KG1 (cell line): Measurements from ENCODE around the gene DDX31.
"Not testable (repeated sequence)": the region's sequence is repeated elsewhere in the genome, so short reads cannot be mapped to it uniquely, and the experiment has no call there.

Source experiments
- DNase-seq: peaks from one replicate; lab custom pipeline; 2025; lab: John Stamatoyannopoulos, UW

The DDX31 gene

DNA sequence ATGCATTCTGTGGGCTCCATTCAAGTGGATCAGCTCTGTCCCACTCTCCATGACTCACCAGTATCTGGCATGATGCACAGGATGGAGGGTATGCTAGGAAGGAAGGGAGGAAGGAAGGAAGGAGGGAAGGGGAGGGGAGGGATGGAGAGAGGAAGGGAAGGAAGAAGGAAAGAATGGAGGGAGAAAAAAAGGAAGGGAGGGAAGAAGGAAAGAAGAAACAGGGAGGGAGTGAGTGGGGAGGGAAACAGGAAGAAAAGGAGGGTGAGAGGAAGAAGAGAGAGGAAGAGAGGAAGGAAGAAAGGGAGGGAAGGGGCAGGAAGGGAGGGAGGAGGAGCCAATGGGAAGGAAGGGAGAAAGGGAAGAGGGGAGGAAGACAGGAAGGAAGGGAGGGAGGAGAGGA lies 92.7 kb downstream of the DDX31 start:
- DNase-seq = no peak

- DNase-seq = no peak
Measured at GRCh38 chr9:132575811-132576210, 94.0 kb downstream of the DDX31 start.

DNA sequence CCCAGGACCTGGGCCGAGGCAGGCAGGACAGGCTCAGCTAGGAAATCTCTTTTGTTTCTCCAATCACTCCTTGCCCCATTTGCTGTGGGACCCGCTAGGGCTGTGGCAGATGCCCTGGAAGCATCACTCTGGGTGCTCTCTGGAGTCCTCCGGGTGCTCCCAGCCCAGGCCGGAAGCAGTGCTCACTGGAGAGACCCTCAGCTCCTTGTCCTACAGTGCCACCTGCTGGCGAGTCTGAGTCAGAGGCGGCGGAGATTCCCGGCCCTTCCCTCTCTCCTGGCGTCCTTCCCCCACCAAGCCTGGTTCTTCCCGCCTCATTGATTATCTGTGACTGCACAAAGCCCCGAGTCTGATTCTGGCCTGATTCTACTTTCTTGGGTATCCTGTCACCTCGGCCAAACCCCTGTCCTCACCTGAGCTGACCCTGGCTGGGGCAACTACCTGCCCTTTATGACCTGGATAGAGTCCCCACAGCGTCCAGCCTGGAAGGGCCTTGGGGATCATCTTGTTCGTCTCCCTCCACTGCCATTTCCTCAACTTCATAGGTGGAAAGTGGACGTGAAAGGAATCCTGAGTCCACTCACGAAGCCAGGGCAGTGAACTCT lies 94.7 kb downstream of the DDX31 start:
- no peak for DNase-seq

DNA sequence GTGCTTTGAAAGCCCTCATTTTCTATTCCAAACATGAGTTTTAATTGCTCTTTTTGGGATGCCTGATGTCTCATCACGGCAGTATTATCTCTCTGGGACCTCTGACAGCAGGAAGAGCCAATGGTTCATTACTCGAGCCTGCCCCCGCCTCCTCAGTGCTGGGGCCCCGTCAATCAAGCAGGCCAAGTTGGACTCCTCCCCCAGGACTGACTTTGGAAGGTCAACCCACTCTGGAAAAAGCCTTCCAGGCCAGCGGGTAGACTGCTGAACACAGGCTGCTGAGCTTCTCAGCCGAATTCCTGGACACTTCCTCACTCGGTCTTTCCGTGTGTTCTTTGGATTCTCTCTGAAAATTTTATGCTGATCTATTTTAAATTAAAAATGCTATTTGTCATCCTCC lies 96.9 kb downstream of the DDX31 start:
- DNase-seq = no peak

- DNase-seq = no peak
Measured at GRCh38 chr9:132571806-132572600, 97.8 kb downstream of the DDX31 start.

DNA sequence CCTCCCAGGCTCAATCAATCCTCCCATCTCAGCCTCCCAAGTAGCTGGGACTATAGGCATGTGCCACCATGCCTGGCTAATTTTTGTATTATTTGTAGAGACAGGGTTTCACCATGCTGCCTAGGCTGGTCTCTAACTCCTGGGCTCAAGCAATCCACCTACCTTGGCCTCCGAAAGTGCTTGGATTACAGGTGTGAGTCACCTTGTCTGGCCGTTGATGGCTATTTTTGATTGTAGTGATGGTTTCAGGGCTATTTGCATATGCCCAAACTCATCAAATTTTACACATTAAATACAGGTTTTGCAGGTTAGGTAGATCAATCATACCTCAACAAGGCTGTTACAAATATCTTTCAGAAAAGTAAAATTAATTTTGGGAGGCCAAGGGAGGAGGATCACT lies 101.0 kb downstream of the DDX31 start:
- DNase-seq = not testable (repeated sequence)

DNA sequence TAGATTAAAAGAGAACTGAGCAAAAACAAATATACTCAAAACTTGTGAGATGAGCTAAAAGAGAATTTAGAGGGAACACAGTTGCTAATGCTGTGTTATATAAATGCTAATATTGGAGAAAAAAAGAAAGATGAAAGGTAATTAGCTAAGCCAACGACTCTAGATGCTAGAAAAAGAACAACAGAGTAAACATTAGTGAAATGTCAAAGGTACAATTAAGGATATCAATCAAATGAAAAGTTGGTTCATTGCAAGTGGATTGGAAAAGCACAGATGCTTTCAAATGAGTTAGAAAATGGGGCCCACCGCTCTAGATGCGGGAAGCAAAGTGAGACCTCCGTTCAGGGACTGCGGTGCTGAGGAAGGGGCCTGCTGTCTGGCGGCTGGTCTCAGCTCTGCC lies 105.3 kb downstream of the DDX31 start:
- DNase-seq = no peak

DNA sequence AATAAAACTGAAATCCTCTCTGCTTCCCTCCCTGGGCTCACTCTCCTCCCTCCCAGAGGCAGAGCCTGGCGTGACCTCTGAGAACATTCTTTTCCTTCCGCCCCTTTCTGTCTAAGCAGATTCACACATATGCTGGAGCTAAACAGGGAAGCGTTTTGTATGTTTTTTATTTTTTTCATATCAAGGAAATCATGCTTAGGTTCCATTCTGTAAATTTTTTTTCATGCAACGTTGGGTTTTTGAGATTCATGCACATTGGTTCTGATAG lies 107.5 kb downstream of the DDX31 start:
- DNase-seq = no peak

DNA sequence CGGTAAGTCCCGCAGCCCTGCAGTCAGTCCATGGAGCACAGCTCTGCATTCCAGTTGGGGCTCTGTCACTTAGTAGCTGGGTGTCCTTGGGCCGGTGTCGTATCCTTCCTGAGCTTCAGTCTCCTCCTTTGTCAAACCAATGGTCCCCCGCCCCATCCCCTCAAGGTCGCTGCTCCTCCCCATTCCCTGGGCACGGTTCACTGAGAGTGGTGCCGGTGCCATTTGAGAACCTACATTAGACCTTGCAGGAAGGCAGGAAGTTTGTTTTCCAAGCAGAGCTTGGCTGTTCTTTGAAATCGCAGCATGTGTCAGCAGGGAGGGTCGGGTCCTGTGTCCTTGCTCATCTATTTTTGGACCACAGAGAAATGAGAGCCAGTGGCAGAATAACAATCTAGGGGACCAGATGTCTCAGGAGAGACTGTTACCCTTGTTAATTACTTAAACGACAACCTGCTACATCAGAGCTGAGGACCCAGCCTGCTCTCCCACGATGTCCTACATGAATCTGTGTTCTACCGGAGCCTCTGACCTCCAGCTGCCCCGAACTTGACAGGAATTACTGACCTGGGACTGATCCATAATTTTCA lies 109.1 kb downstream of the DDX31 start:
- no peak for DNase-seq

DNA sequence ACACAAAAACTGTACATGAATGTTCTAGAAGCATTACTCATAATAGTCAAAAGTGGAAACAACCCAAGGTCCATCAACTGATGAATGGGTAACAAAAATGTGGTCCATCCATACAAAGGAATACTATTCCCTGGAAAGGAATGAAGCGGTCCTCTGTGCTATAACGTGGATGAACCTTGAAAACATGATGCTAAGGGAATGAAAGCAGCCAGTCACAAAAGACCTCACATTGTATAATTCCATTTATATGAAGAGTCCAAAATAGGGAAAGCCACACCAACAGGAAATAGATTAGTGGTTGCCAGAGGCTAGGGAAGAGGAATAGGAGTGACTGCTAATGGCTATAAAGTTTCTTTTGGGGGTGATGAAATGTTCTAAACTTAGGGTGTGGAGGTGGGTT lies 110.1 kb downstream of the DDX31 start:
- no peak for DNase-seq

- no peak for DNase-seq
Measured at GRCh38 chr9:132557159-132557558, 112.6 kb downstream of the DDX31 start.

DNA sequence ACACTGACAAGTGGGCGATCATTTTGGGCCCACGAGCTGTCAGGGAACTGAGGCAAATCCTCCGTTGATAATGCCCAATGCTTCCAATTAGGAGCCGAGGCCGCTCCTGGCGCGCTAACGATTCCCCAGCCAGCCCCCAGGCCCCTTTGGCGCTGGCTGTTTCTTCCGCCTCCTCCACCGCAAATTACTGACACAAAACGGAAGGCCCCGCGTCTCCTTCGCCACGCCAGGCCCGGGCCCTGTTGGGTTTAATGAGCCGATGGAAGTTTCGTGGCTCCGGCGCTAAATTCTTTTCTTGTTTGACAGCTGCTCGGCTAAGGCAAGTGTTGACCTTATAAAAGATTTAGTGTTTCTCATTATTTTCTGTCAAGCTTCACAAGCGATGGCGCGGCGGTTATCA lies 113.1 kb downstream of the DDX31 start:
- no peak for DNase-seq

DNA sequence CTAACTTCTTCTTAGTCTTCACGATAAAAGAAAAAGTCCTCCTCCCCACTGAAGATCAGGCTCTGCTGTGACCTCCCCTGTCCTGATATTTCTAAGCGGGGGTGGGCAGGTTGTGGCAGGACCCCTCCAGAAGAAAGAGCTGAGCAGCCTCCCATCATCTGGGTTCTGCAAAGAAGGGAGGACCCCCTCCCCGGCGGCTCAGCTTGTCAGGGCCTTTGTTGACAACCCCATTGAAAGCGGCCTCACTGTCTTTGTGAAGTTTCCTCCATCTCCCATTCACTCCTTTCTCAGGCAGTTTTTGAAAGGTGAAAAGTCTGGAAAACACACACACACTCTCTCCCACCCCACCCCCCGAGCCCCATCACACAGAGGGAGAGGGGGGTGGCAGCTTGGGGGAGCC lies 113.5 kb downstream of the DDX31 start:
- no peak for DNase-seq

DNA sequence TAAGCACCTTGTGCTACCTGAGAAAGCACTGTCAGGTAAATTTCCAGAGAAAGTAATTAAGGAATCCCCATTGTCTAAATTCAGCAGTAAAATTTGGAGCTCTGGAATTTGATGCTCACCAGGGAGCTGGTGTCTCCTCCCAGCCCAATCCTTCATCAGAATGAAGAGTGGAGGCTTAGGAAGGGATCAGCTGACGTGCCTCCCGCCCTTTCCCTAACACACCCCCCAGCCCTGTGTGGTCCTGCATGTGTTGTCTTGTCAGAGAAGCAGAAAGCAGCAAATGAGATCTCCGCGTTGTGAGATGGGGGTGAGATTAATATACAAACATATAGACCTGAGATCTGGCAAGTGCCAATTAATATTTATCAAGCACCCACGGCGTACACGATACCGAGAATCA lies 114.3 kb downstream of the DDX31 start:
- DNase-seq = no peak

- no peak for DNase-seq
Measured at GRCh38 chr9:132554755-132555154, 115.0 kb downstream of the DDX31 start.

GRCh38 chr9:132552041-132552440 lies 117.7 kb downstream of the DDX31 start:
- no peak for DNase-seq

DNA sequence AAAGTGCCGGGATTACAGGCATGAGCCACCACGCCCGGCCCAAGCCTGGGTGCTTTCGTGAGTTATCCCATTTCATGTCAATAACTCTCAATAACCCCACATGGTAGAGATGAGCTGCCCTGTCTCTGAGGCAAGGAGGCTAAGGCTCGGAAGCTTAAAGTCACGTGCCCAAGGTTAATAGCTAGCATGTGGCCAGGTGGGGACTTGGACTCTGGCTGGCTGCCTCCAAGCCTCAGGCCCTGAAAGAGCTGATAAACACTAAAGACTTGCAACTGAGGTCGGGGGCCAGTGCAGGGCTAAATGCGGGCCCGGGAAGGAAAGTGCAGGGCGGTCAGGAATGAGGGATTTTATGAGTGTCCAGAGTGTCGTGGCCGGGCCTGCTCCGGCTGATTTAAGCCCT lies 118.2 kb downstream of the DDX31 start:
- no peak for DNase-seq

DNA sequence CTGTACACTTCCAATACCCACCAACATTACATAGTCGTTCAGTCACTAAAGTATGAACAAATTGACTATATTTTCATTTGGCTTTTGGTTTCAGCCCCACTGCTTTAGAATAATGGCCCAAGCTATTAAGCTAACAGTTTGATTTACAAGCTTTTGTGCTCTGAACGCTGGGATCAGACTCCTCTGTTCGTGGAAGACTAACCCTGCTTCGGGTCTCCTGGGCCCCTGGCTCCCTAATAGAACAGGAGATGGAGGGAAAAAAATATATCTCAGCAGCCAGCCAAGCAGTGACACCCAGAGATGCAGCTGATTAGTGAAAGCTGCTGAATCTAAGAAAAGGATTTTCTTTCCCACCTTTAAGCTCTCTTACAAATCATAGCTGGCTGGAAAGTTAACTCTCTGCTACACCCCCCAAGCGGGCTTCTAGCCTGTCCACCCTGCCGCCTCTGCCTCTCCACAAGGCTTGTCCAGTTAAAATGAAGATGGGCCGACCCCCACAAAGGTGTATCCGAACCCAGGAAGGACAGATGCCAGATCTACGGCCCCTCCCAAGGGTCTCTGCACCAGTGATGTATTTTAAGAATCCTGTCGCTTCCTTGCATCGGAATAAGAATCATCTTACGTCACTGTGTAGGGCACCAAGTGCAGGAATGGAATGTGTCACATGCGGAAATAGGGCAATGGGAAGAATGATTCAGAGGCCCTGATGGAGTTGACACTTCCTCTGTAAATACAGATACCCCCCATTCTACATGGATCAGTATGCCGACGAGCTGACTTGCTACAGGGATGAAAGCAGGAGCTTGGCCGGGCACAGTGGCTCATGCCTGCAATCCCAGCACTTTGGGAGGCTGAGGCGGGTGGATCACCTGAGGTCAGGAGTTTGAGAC lies 120.8 kb downstream of the DDX31 start:
- DNase-seq = no peak

DNA sequence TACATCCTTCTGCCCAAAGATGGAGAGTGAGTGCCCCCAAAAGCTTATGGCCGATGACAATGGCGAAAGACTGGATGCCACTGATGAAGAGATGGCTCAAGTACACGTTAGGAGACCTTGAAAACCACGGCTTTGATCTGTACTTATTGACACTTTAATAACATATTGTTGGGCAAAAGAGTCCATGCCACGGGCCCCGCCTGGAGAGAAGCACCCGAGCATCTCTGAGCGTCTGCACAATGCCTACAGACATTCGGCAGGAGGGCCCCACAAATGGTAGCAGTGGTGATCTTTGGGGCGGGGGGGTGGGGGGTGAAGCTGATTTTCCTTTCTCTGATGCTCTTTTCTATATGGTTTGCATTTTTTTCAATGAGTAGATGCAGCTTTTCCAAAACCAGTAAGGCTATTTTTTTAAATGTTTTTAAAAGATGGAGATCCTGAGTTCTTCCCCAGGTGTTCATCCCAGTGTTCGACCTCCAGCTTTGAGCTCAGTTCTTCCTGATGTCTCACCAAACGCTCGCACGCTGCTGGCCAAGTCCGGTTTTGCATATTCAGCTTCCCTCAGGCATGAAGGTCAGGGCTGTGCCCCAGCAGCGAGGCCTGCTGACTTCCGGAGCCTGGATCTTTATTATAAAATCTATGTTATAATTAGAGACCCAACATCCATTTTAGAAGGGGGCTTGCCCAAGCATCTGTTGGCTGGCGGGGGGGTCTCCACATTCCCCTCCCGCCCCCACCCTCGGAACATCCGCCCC lies 121.6 kb downstream of the DDX31 start:
- DNase-seq = no peak

GRCh38 chr9:132547436-132547835 lies 122.3 kb downstream of the DDX31 start:
- DNase-seq = no peak

DNA sequence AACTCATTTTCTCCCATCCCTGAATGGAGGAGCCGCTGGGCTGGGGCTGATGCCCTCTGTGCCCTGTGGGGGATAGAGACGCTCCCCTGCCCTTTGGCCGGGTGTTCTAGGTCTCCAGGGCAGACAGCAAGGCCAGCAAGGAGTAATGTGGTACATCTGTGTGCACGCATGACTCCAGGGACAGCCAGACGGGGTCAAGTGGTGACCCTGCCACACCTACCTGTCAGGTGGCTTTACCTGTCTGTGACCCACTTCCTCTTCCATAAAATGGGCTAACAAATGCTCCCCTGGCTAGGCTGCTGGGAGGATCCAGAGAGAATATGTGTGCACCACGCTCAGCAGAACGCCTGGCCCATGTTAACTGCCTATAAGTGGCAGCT lies 122.7 kb downstream of the DDX31 start:
- no peak for DNase-seq
